ENCODE results near the gene TMEM213. TPM values are rescaled to one million over a fixed set of nuclear protein-coding genes. Genes with fewer than 3 reads are reported as not detected.

Gene TMEM213
- total and polyA plus RNA-seq, 8 donors: 0.05 to 32.8 (median 0.84) TPM

DNA sequence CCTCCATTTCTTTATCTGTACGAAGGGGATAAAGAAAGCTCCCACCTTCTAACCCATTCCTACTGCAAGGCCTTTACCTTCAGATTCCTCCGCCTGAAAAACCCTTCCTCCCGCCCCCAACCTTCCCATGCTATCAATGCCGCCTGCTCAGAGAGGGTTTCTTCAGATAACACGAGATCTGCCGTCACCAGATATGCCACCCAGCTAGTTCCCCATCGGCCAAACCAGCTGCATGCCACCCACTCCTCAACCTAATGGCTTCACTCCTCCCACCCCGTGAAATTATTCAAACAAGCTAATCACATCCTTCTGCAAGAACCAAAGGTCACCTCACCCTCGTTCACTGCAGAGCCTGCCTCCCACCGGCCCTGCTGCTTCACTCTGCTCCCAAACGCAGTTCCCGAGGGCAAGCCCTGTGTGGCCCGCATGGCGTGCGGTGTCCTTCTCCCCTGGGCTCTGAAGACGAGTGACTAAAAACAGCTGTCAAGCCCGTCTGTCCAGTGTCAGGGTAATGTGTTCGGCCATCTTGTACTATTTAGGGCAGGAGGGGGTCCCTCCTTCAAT is 46.8 kb upstream of the TMEM213 start:
- ATAC-seq: no peak
- TF ChIP-seq, protein P1, sequence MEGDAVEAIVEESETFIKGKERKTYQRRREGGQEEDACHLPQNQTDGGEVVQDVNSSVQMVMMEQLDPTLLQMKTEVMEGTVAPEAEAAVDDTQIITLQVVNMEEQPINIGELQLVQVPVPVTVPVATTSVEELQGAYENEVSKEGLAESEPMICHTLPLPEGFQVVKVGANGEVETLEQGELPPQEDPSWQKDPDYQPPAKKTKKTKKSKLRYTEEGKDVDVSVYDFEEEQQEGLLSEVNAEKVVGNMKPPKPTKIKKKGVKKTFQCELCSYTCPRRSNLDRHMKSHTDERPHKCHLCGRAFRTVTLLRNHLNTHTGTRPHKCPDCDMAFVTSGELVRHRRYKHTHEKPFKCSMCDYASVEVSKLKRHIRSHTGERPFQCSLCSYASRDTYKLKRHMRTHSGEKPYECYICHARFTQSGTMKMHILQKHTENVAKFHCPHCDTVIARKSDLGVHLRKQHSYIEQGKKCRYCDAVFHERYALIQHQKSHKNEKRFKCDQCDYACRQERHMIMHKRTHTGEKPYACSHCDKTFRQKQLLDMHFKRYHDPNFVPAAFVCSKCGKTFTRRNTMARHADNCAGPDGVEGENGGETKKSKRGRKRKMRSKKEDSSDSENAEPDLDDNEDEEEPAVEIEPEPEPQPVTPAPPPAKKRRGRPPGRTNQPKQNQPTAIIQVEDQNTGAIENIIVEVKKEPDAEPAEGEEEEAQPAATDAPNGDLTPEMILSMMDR (IDR thresholded peaks at IDR 0.05): no peak
- intact Hi-C loops (cut with DNase I): no loop called here
- no peak overlapping the region for H3K27ac ChIP-seq
- no peaks in the 10 kb centered on the region for H3K9me3 ChIP-seq
- H3K4me3 ChIP-seq: no peak overlapping the region
- no peaks in the 10 kb centered on the region for H3K27me3 ChIP-seq
- peaks cover 0 to 7% of the 10 kb centered on the region in 2 donors for H3K4me1 ChIP-seq
- no peaks in the 10 kb centered on the region for H3K36me3 ChIP-seq
- DNase-seq: no peak

DNA sequence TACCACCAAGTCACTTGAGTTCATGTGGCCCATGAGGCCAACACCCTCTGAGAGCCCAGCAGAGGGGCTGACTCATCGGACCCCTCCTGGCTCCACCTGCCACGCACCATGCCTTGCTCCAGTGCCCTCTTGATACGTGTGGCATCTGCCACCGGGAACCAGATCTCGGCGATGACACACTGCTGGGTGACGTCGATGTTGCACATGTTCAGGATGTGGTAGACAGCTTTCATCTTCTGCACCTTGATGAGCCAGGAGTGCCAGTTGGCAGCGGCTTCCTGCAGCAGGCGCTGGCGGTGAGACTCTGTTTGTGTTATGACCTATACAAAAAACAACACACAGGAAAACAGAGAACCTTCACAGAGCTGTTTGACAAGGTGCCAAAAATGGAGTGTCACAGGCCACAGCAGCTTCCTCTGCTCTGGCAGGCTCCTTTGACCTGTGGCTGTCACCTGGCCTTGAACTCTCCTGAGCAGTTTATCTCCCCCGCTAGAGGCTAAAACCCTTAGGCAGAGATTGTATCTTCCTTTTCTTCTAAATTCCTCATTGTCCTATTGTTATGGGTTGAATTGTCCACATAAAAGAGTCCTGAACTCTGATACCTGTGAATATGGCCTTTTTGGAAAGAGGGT is 45.2 kb upstream of the TMEM213 start:
- Histone ChIP-seq H3K27me3 (no peaks in the 10 kb centered on the region), H3K36me3 (no peaks in the 10 kb centered on the region), H3K4me3 (no peak overlapping the region), H3K9me3 (no peaks in the 10 kb centered on the region), H3K4me1 (peaks cover 0 to 7% of the 10 kb centered on the region in 2 donors), H3K27ac (no peak overlapping the region)
- DNase-seq (peak in 2 of 4 donors; percentile 18 to 49), ATAC-seq (peak; percentile 15)
- intact Hi-C loops (cut with DNase I): no loop called here
- TF ChIP-seq, protein P1 (IDR thresholded peaks at IDR 0.05): no peak

DNA sequence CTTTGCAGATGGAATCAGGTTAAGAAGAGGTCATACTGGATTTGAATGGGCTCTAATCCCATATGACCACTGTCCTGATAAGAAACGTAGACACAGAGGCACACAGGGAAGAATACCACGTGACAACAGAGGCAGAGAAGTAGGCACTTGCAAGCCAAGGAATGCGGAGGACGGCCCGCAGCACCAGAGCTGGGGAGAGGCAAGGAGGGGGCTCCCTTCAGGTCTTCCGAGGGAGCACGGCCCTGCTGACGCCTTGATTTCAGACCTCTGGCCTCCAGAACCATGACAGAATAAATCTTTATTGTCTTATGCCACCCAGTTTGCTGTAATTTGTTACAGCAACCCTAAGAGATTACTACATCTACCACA is 44.7 kb upstream of the TMEM213 start:
- no peak for DNase-seq
- Histone ChIP-seq H3K9me3 (no peaks in the 10 kb centered on the region), H3K27me3 (no peaks in the 10 kb centered on the region), H3K4me1 (peaks cover 0 to 7% of the 10 kb centered on the region in 2 donors), H3K27ac (no peak overlapping the region), H3K4me3 (no peak overlapping the region), H3K36me3 (no peaks in the 10 kb centered on the region)
- intact Hi-C loops (cut with DNase I): no loop called here
- TF ChIP-seq, protein P1 (IDR thresholded peaks at IDR 0.05): no peak
- ATAC-seq: peak; percentile 70

DNA sequence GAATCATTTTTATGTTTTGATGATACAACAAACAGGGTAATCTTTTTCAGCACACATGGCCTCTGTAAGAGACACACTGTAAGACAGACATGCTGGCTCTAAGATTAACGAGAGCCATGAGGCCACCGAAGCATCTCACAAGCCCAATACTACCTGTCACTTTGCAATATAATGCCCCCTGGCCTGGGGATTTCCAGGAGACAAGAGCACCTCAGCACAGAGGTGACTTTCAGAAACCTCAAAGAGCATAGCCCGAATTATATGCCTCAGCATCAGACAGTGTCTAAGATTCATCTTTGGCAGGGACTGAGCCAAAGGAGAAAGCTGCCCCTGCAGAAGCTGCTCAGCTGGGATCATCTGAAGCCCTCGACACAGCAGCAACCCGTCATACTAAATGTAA is 44.2 kb upstream of the TMEM213 start:
- intact Hi-C loops (cut with DNase I): no loop called here
- Histone ChIP-seq H3K4me3 (no peak overlapping the region), H3K36me3 (no peaks in the 10 kb centered on the region), H3K4me1 (peaks cover 0 to 7% of the 10 kb centered on the region in 2 donors), H3K27ac (no peak overlapping the region), H3K9me3 (no peaks in the 10 kb centered on the region), H3K27me3 (no peaks in the 10 kb centered on the region)
- no peak for ATAC-seq
- TF ChIP-seq, protein P1 (IDR thresholded peaks at IDR 0.05): no peak
- no peak for DNase-seq

DNA sequence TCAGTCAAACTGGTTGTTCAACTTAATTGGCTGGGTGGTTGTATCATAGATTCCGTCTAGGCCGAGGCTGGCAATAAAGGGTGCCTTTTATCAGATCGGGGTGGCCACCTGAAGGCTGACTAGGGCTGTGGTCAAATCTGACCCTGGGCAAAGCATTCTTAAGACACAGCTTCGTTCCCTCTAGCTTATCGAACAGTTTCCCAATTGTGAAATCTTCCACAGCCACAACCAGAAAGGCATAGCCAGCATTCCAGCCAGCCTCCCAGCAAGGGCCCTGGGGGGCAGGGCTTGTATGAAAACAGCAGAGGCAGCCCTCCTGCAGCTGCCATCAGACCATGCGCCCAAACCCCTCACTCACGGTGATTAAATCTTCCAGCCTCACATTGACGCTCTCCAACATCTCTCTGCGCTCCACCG is 42.5 kb upstream of the TMEM213 start:
- Histone ChIP-seq H3K27ac (no peak overlapping the region), H3K36me3 (no peaks in the 10 kb centered on the region), H3K4me1 (peaks cover 0 to 7% of the 10 kb centered on the region in 2 donors), H3K4me3 (no peak overlapping the region), H3K27me3 (no peaks in the 10 kb centered on the region), H3K9me3 (no peaks in the 10 kb centered on the region)
- ATAC-seq: no peak
- TF ChIP-seq, protein P1 (IDR thresholded peaks at IDR 0.05): no peak
- no peak for DNase-seq
- intact Hi-C loops (cut with DNase I): no loop called here

All from left lung (tissue), 10 donors.